ENCODE measurements around the gene KLHL6.
"Not testable (repeated sequence)": the region's sequence is repeated elsewhere in the genome, so short reads cannot be mapped to it uniquely, and the experiment has no call there.

The KLHL6 gene

GRCh38 chr3:183532620-183533411 is 22.7 kb downstream of the KLHL6 start:
- no peak for DNase-seq (ENCODE audit: low read depth, low spot score)

GRCh38 chr3:183529717-183530116 is 25.8 kb downstream of the KLHL6 start:
- DNase-seq (ENCODE audit: low read depth, low spot score): no peak

DNA sequence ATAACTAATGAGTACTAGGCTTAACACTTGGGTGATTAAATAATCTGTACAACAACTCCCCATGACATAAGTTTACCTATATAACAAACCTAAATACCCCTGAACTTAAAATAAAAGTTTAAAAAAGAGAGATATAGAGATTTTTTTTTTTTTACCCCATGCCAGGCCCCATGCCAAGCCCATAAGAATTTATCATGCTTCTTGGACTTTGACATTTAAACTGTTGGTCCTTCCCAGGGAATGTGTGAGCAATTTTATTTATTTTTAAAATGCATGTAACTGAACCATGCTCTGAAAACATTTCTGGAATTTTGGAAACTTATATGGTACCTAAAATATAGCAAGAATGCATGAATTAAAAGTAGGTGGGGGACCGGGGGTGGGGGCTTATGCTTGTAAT is 26.3 kb downstream of the KLHL6 start:
- DNase-seq (ENCODE audit: low read depth, low spot score): no peak

GRCh38 chr3:183528758-183529157 is 26.7 kb downstream of the KLHL6 start:
- DNase-seq (ENCODE audit: low read depth, low spot score): not testable (repeated sequence)

DNA sequence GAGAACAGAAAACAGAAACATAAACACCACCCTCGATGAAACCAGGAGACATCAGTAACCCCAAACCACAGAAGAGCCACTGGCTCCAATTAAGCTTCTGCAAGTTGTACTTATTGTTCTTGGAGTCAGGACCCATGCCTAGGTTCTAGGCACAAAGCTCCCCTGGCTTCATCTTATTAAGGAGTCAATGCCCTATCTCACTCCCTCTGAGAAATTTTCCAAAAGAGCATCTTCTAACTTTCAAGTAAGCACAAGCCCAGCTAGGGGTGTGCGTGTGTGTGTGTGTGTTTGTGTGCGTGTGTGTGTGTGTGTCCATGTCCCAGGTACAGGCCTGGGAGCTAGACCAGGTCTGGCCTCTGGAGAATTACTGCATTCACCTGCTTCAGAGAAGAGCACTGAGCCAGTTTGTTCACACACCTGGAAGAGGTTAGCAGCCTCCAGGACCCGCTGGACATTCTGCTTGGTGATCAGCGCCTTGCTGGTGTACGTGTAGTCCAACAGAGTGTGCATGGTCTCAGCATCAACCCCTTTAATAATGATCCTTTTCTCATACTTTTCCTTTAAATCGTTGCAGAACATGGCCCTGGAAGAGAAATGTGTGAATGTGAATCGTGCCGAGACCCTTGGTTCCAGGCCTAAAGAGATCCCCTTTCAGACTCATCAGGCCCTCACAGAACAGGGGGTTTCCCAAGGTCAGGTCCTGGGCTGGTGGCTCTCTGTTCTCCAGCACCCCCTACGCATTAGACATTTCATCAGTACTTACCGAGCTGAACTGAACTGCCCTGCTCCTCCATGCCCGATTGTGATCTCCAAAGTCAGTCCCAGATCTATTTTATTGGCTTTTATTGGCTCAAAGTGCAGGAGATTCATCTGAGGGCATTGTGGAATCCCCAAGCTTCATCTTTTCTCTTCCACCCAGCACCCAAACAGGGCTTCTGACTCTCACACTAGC is 27.8 kb downstream of the KLHL6 start:
- DNase-seq (ENCODE audit: low read depth, low spot score): no peak

DNA sequence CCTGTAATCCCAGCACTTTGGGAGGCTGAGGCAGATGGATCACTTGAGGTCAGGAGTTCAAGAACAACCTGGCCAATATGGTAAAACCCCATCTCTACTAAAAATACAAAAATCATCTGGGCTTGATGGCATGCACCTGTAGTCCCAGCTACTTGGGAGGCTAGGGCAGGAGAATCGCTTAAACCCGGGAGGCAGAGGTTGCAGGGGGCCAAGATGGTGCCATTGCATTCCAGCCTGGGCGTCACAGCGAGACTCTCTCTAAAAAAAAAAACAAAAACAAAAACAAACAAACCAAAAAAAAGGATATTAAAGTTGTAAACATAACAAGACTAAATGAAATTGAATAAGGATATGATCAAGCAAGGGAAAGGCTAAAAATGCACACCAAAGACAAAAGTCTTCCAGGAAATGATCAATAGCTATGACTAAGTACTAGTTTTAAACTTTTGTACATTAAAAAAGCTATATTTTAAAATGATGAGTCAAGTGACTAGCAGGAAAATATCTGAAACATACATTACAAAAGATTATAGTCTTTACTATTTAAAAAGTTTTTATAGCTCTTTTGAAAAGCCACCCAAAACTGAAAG is 28.6 kb downstream of the KLHL6 start:
- no peak for DNase-seq (ENCODE audit: low read depth, low spot score)

DNA sequence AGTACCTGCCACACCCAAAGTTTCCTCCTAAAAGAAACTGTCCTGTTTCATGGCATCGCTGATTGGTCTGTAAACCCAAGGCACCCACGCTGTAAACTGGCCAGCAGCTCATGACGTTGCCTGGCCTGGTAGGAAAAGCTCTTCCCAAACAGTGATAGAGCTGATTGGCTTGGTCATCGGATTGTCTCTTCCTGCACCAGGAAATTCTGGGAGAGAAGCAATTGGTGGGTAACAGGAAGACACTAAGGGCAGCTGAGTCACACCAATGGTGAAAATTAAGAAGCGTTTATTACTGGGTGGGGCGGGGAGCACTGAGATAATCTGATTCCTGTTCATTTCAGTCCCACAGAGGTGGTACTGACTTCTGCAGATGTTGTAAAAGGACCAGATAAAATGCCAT is 31.0 kb downstream of the KLHL6 start:
- no peak for DNase-seq (ENCODE audit: low read depth, low spot score)

GRCh38 chr3:183520741-183521556 is 34.6 kb downstream of the KLHL6 start:
- not testable (repeated sequence) for DNase-seq (ENCODE audit: low read depth, low spot score)

- DNase-seq (ENCODE audit: low read depth, low spot score): not testable (repeated sequence)
These were observed 35.2 kb downstream of the KLHL6 start for GRCh38 chr3:183520295-183520694.

- no peak for DNase-seq (ENCODE audit: low read depth, low spot score)
These were observed 35.6 kb downstream of the KLHL6 start for GRCh38 chr3:183519891-183520290.

DNA sequence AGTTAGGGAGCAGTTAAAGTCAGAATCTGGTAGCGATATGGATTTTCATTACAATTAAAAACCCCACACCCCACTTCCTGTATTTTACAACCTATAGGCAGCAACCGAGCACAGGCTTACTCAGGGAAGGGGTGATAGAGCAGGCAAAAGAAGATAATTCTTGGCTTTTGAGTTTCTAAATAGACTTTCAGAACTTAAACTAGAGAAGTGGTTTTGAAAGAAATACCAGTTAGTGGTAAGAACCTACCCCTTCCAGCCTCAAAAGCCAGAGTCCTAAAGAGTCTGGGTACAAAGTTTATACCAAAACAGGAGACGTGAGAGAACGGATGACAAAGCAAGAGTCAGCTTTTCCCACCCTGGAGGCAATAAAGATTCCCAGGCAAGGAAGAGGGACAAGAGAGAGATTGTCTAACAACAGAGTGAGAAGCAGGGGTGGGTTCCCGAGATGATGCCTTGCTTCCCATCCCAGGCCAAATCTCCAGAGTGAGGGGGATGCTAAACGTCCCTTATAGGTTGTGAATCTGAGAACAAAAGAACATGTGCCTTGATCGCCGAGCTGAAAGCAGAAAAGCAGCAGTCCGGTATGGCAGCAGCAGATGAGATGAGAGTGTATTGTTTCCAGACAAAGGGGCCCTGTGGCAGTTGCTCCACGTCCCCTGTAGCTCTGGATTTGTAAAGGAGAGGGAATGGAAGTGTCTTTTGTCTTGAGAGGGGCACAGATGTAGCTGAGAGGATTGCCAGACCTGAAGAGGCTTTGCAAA is 36.8 kb downstream of the KLHL6 start:
- DNase-seq (ENCODE audit: low read depth, low spot score): no peak

GRCh38 chr3:183517607-183518006 is 37.9 kb downstream of the KLHL6 start:
- DNase-seq (ENCODE audit: low read depth, low spot score): no peak

DNA sequence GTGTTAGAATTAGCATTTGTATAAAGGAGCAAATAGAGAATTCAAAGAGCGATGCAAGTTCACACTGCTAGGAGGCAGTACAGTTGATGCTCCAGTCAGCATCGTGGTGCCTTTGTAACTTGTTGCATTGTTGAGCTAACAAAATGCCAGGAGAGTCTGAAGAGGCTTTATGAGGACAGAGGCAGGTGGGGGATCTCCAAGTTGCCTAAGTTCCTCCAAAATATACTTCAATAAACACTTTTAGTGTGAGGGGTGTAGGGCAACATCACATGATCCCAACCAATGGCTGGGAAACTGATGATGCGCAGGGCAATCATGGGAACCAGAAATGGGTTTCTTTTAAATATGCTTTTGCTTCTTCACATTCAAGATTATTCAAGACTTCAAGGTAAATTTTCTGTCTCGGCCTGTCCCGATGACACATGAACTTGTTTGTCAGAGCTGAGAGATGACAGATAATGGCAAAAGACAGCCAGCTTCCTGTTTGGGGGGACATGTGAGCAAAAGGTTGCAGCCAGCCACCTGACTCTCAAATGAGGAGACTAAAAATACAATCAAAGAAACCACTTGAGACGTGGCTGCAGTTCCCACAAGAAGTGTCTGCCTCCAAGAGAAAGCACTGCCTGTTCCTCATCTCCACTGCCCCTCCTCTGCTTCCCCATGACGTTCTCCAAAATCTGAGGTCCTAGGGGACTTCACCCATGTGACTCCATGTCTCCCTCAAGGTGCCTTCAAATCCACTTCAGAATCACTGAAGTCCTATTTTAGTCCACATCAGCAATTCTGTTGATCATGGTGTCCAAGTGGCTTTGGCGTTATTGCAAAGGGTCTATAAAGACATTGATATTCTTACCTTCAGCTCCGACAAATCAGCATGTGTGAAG is 39.3 kb downstream of the KLHL6 start:
- DNase-seq (ENCODE audit: low read depth, low spot score): no peak

DNA sequence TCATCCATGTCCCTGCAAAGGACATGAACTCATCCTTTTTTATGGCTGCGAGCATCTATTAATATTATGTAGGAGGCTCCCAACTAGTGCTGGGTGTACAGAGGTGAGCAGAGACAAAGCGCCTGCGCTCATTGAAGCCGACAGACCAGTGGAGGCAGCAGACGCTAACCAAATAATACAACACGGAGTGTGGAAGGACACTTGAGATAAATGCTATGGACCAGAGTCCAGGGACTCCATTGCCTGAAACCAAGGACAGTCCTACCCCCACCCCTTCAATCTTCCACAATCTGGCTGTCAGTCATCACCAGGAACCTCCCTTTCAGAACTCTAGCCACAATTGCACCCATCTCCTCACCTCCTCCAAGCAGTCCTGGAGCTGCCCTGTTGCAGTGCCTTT is 41.5 kb downstream of the KLHL6 start:
- DNase-seq (ENCODE audit: low read depth, low spot score): no peak

GRCh38 chr3:183513046-183513706 is 42.3 kb downstream of the KLHL6 start:
- no peak for DNase-seq (ENCODE audit: low read depth, low spot score)

DNA sequence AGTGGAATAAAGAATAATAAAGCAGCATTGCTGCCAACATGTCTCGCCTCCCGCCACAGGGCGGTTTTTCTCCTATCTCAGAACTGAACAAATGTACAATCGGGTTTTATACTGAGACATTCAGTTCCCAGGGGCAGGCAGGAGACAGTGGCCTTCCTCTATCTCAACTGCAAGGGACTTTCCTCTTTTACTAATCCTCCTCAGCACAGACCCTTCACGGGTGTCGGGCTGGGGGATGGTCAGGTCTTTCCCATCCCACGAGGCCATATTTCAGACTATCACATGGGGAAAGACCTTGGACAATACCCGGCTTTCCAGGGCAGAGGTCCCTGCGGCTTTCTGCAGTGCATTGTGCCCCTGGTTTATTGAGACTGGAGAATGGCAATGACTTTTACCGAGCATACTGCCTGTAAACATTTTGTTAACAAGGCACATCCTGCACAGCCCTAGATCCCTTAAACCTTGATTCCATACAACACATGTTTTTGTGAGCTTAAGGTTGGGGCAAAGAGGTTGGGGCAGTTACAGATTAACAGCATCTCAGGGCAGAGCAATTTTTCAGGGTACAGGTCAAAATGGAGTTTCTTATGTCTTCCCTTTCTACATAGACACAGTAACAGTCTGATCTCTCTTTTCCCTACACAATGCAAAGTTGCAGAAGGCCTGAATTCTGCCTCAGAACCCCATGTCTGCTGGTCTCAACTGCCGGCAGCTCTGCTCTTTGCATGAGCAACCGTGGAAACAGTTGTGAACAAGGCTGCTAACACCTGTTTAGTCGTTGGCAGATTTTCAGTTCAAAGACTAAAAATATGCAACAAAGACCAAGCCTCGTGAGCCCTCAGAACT is 44.0 kb downstream of the KLHL6 start:
- not testable (repeated sequence) for DNase-seq (ENCODE audit: low read depth, low spot score)

GRCh38 chr3:183508821-183509220 is 46.7 kb downstream of the KLHL6 start:
- DNase-seq (ENCODE audit: low read depth, low spot score): no peak

GRCh38 chr3:183507551-183507950 is 48.0 kb downstream of the KLHL6 start:
- no peak for DNase-seq (ENCODE audit: low read depth, low spot score)
